Measurements from ENCODE around the gene EED. TPM values are rescaled to one million over a fixed set of nuclear protein-coding genes. Genes with fewer than 3 reads are reported as not detected.

The EED gene
- total and polyA plus RNA-seq, 4 donors = 5.4 to 17.1 (median 8.2) TPM

- Histone ChIP-seq H3K36me3 (ENCODE audit: control insufficient read depth in 4 of 4, insufficient read depth in 3 of 4, low read depth in 1 of 4, low read length in 3 of 4) (peaks cover 3 to 9% (median 5%) of the 10 kb centered on the region in 4 donors), H3K27ac (ENCODE audit: low read depth in 1 of 2, low read length in 2 of 2) (no peak overlapping the region), H3K9ac (ENCODE audit: low read depth in 1 of 2, low read length in 2 of 2) (no peak overlapping the region)
These were observed 20.6 kb downstream of the EED start for GRCh38 chr11:86265194-86265593.

More at GRCh38 chr11:86265194-86265593, 20.6 kb downstream of the EED start:
- H3K9me3 ChIP-seq (ENCODE audit: control insufficient read depth in 4 of 4, low read length in 3 of 4) = no peaks in the 10 kb centered on the region
- H3K27me3 ChIP-seq (ENCODE audit: control insufficient read depth in 4 of 4, insufficient read depth in 4 of 4, low read length in 3 of 4) = no peaks in the 10 kb centered on the region
- TF ChIP-seq HNF4G (IDR thresholded peaks at IDR 0.05) (no peak), TAF1 (conservative IDR thresholded peaks at IDR 0.05) (no peak), EGR1 (IDR thresholded peaks at IDR 0.05; ENCODE audit: low read depth in 2 of 2) (no peak), NR2F2 (IDR thresholded peaks at IDR 0.05) (no peak), RAD21 (IDR thresholded peaks at IDR 0.05) (no peak), HNF4A (conservative IDR thresholded peaks at IDR 0.05) (no peak), GABPA (IDR thresholded peaks at IDR 0.05 in 1 of 2, conservative IDR thresholded peaks at IDR 0.05 in 1 of 2) (no peak), FOXA1 (IDR thresholded peaks at IDR 0.05) (no peak), RXRA (IDR thresholded peaks at IDR 0.05) (no peak), ZBTB33 (IDR thresholded peaks at IDR 0.05) (no peak), SP1 (IDR thresholded peaks at IDR 0.05) (no peak), ATF3 (IDR thresholded peaks at IDR 0.05) (no peak), REST (IDR thresholded peaks at IDR 0.05) (no peak)
- TF ChIP-seq, protein P1, sequence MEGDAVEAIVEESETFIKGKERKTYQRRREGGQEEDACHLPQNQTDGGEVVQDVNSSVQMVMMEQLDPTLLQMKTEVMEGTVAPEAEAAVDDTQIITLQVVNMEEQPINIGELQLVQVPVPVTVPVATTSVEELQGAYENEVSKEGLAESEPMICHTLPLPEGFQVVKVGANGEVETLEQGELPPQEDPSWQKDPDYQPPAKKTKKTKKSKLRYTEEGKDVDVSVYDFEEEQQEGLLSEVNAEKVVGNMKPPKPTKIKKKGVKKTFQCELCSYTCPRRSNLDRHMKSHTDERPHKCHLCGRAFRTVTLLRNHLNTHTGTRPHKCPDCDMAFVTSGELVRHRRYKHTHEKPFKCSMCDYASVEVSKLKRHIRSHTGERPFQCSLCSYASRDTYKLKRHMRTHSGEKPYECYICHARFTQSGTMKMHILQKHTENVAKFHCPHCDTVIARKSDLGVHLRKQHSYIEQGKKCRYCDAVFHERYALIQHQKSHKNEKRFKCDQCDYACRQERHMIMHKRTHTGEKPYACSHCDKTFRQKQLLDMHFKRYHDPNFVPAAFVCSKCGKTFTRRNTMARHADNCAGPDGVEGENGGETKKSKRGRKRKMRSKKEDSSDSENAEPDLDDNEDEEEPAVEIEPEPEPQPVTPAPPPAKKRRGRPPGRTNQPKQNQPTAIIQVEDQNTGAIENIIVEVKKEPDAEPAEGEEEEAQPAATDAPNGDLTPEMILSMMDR (IDR thresholded peaks at IDR 0.05; ENCODE audit: low read depth, low read length, missing input control) = no peak
- DNase-seq (ENCODE audit: low spot score) = no peak
- no peak overlapping the region for H3K4me3 ChIP-seq (ENCODE audit: low read depth in 1 of 3, low read length in 3 of 3)
- no peaks in the 10 kb centered on the region for H3K4me1 ChIP-seq (ENCODE audit: control insufficient read depth in 4 of 4, insufficient read depth in 4 of 4, low read length in 3 of 4)
